Ishikawa (cell line): ENCODE measurements around the gene ZNF341.

Experiments
- CEBPB ChIP-seq: IDR thresholded peaks from 2 replicates; pipeline ENCODE4 v1.6.1; 2012
- CREB1 ChIP-seq: IDR thresholded peaks from 2 replicates; pipeline ENCODE4 v1.6.1; 2012; ENCODE audit warnings: low read depth
- EGR1 ChIP-seq: IDR thresholded peaks from 2 replicates; pipeline ENCODE4 v1.6.1; 2012
- EP300 ChIP-seq: IDR thresholded peaks from 2 replicates; pipeline ENCODE4 v1.6.1; 2012; ENCODE audit warnings: borderline replicate concordance
- FOXM1 ChIP-seq: IDR thresholded peaks from 2 replicates; pipeline ENCODE4 v1.6.1; 2012; ENCODE audit warnings: low read depth, borderline replicate concordance
- MAX ChIP-seq: IDR thresholded peaks from 2 replicates; pipeline ENCODE4 v1.6.1; 2012
- NFIC ChIP-seq: IDR thresholded peaks from 2 replicates; pipeline ENCODE4 v1.6.1; 2012
- RAD21 ChIP-seq: IDR thresholded peaks from 2 replicates; pipeline ENCODE4 v1.6.1; 2012; ENCODE audit warnings: low read depth
- REST ChIP-seq: IDR thresholded peaks from 2 replicates; pipeline ENCODE4 v1.6.1; 2012; ENCODE audit warnings: low read depth, mild to moderate bottlenecking
- TAF1 ChIP-seq: IDR thresholded peaks from 2 replicates; pipeline ENCODE4 v1.6.1; 2012; ENCODE audit warnings: low read depth, mild to moderate bottlenecking
- TCF12 ChIP-seq: IDR thresholded peaks from 2 replicates; pipeline ENCODE4 v1.6.1; 2012; ENCODE audit warnings: low read depth
- TEAD4 ChIP-seq: IDR thresholded peaks from 2 replicates; pipeline ENCODE4 v1.6.1; 2012
- USF1 ChIP-seq: IDR thresholded peaks from 2 replicates; pipeline ENCODE4 v1.6.1; 2012
- YY1 ChIP-seq: IDR thresholded peaks from 2 replicates; pipeline ENCODE4 v1.6.1; 2012; ENCODE audit warnings: low read depth
- ZBTB7A ChIP-seq: IDR thresholded peaks from 2 replicates; pipeline ENCODE4 v1.6.1; 2012; ENCODE audit warnings: low read depth

Gene ZNF341

GRCh38 chr20:33812908-33813462 lies 81.2 kb downstream of the ZNF341 start:
- TF ChIP-seq RAD21 = no peak
- TF ChIP-seq YY1 = no peak
- TF ChIP-seq EP300 = no peak
- no peak for TF ChIP-seq TAF1
- no peak for TF ChIP-seq REST
- TF ChIP-seq NFIC = no peak
- TF ChIP-seq CREB1 = no peak
- no peak for TF ChIP-seq TCF12
- TF ChIP-seq MAX = no peak
- no peak for TF ChIP-seq TEAD4
- TF ChIP-seq ZBTB7A = no peak

- TF ChIP-seq EP300 (no peak), TAF1 (no peak), YY1 (no peak), RAD21 (no peak), NFIC (no peak), TCF12 (no peak), EGR1 (no peak), FOXM1 (no peak), USF1 (no peak), CEBPB (no peak), CREB1 (no peak)
Observed at GRCh38 chr20:33814238-33814712, 82.5 kb downstream of the ZNF341 start.

GRCh38 chr20:33815671-33816070 lies 83.9 kb downstream of the ZNF341 start:
- TF ChIP-seq REST (no peak), EP300 (no peak), RAD21 (no peak), NFIC (no peak), TAF1 (no peak), USF1 (no peak), TEAD4 (no peak), MAX (no peak), YY1 (no peak), FOXM1 (no peak), CEBPB (no peak), CREB1 (no peak), TCF12 (no peak), EGR1 (no peak), ZBTB7A (no peak)

GRCh38 chr20:33816191-33816590 lies 84.4 kb downstream of the ZNF341 start:
- no peak for TF ChIP-seq MAX
- no peak for TF ChIP-seq REST
